GM19397 (cell line): ENCODE results near the gene ZACN.

Experiments used
- ATAC-seq: cut with Tn5 transposase; IDR thresholded peaks from one replicate; pipeline ENCODE4 v1.9.1; 2021; ENCODE audit warnings: mild to moderate bottlenecking, moderate library complexity; ENCODE audit not compliant: unreplicated experiment

The ZACN gene

GRCh38 chr17:76125922-76126321 is 46.9 kb downstream of the ZACN start:
- ATAC-seq = no peak

GRCh38 chr17:76130473-76130872 is 51.5 kb downstream of the ZACN start:
- ATAC-seq = no peak

- no peak for ATAC-seq
These were observed 52.2 kb downstream of the ZACN start for GRCh38 chr17:76131051-76131691.

- ATAC-seq = no peak
These were observed 53.0 kb downstream of the ZACN start for GRCh38 chr17:76131692-76132573.
